Measurements from ENCODE around the gene SAP30BP.

DNA sequence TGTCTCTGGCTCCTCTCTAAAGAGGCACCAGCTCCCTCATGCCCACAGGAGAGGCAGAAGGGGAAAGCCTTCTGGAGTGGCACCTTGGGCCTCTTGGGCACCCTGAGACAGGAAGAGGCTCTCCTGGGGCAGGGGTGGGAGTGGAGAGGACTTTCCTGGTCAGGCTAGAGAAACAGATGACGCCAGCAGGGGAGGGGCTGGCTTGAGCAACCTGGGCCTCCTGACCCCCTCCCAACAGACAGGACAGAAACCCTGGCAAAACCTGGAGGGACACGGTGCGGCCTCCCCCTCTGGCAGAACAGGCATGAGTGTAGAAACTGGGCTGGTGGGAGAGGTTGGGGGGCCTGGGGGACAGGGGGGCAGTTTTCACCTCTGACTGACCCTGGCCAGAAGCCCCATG, 27.8 kb upstream of the SAP30BP start:
- TF ChIP-seq, protein P1, sequence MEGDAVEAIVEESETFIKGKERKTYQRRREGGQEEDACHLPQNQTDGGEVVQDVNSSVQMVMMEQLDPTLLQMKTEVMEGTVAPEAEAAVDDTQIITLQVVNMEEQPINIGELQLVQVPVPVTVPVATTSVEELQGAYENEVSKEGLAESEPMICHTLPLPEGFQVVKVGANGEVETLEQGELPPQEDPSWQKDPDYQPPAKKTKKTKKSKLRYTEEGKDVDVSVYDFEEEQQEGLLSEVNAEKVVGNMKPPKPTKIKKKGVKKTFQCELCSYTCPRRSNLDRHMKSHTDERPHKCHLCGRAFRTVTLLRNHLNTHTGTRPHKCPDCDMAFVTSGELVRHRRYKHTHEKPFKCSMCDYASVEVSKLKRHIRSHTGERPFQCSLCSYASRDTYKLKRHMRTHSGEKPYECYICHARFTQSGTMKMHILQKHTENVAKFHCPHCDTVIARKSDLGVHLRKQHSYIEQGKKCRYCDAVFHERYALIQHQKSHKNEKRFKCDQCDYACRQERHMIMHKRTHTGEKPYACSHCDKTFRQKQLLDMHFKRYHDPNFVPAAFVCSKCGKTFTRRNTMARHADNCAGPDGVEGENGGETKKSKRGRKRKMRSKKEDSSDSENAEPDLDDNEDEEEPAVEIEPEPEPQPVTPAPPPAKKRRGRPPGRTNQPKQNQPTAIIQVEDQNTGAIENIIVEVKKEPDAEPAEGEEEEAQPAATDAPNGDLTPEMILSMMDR (IDR thresholded peaks at IDR 0.05; ENCODE audit: low read depth, low read length): no peak
- no peak for TF ChIP-seq POLR2A (IDR thresholded peaks at IDR 0.05; ENCODE audit: extremely low read depth, insufficient read length)

Measured in NB4 (cell line).